Measurements from ENCODE around the gene PMFBP1.

GRCh38 chr16:72166954-72167561 lies 4.9 kb downstream of the PMFBP1 start:
- TF ChIP-seq CTCF (IDR thresholded peaks at IDR 0.05) (no peak), POLR2A (IDR thresholded peaks at IDR 0.05) (no peak), EP300 (IDR thresholded peaks at IDR 0.05) (no peak), POLR2AphosphoS5 (IDR thresholded peaks at IDR 0.05) (no peak)
